HG02884 (cell line): ENCODE data around the gene RAB2B.
A peak's percentile ranks its signal among the peaks of the same experiment; 100 is the strongest.
"Not testable (repeated sequence)": the region's sequence is repeated elsewhere in the genome, so short reads cannot be mapped to it uniquely, and the experiment has no call there.

Source experiments
- ATAC-seq: cut with Tn5 transposase; IDR thresholded peaks from one replicate; pipeline ENCODE4 v1.9.1; 2021; ENCODE audit warnings: mild to moderate bottlenecking, moderate library complexity; ENCODE audit not compliant: unreplicated experiment

The RAB2B gene

GRCh38 chr14:21494902-21495762 lies 18.4 kb upstream of the RAB2B start:
- no peak for ATAC-seq

GRCh38 chr14:21486640-21487087 lies 9.9 kb upstream of the RAB2B start:
- no peak for ATAC-seq

- ATAC-seq = no peak
Observed at GRCh38 chr14:21476523-21476924, 235 bp downstream of the RAB2B start.

- ATAC-seq = peak; percentile 2
Observed at GRCh38 chr14:21475767-21476522, 814 bp downstream of the RAB2B start.

- no peak for ATAC-seq
Observed at GRCh38 chr14:21467616-21468015, 9.1 kb downstream of the RAB2B start.

- peak; percentile 97 for ATAC-seq
Observed at GRCh38 chr14:21455912-21456667, 20.7 kb downstream of the RAB2B start, which contains the start of gene CHD8. Gene CHD8 (minus strand): TSS chr14:21456123. CDS start chr14:21431643, 24,480 bp downstream.

GRCh38 chr14:21455592-21455911 lies 21.2 kb downstream of the RAB2B start:
- peak; percentile 8 for ATAC-seq

GRCh38 chr14:21454843-21455544 lies 21.8 kb downstream of the RAB2B start:
- no peak for ATAC-seq

GRCh38 chr14:21449899-21450216 lies 26.9 kb downstream of the RAB2B start:
- no peak for ATAC-seq

- ATAC-seq = not testable (repeated sequence)
Observed at GRCh38 chr14:21442657-21443056, 34.1 kb downstream of the RAB2B start.

- ATAC-seq = no peak
Observed at GRCh38 chr14:21440859-21441258, 35.9 kb downstream of the RAB2B start.

GRCh38 chr14:21437063-21437901 lies 39.5 kb downstream of the RAB2B start:
- ATAC-seq = peak; percentile 97

- ATAC-seq = peak; percentile 11
Observed at GRCh38 chr14:21436567-21437062, 40.1 kb downstream of the RAB2B start.

- ATAC-seq = no peak
Observed at GRCh38 chr14:21431126-21431525, 45.6 kb downstream of the RAB2B start.

GRCh38 chr14:21428930-21429329 lies 47.8 kb downstream of the RAB2B start:
- no peak for ATAC-seq

- no peak for ATAC-seq
Observed at GRCh38 chr14:21426692-21427091, 50.1 kb downstream of the RAB2B start.

GRCh38 chr14:21419528-21419927 lies 57.2 kb downstream of the RAB2B start:
- no peak for ATAC-seq

GRCh38 chr14:21415329-21415728 lies 61.4 kb downstream of the RAB2B start:
- no peak for ATAC-seq

GRCh38 chr14:21414137-21414631 lies 62.6 kb downstream of the RAB2B start:
- peak; percentile 57 for ATAC-seq
